GM12878 (cell line): ENCODE results near the gene AFF2. TPM values are rescaled to one million over a fixed set of nuclear protein-coding genes. Genes with fewer than 3 reads are reported as not detected.

Experiments used
- DPF2 ChIP-seq: fragments of 450-650 bp; IDR thresholded peaks from 2 replicates; pipeline ENCODE4 v1.6.1; 2017; ENCODE audit warnings: mild to moderate bottlenecking
- EED ChIP-seq: sonication (generic); IDR thresholded peaks from 2 replicates; pipeline ENCODE4 v1.6.1; 2016; ENCODE audit warnings: antibody characterized with exemption, low read depth
- EZH2 ChIP-seq: IDR thresholded peaks from 2 replicates; pipeline ENCODE4 v1.6.1; 2012; ENCODE audit warnings: low read depth, mild to moderate bottlenecking, control low read depth, inconsistent platforms, low read length, borderline replicate concordance; ENCODE audit not compliant: control insufficient read depth
- HDAC6 ChIP-seq: fragments of 200-600 bp; sonication (generic); IDR thresholded peaks from one replicate; pipeline ENCODE4 v1.8.0; 2017; ENCODE audit warnings: antibody characterized with exemption; ENCODE audit not compliant: unreplicated experiment
- IKZF1 ChIP-seq: fragments of 450-650 bp; conservative IDR thresholded peaks from 2 replicates; pipeline ENCODE4 v1.6.1; 2017; ENCODE audit warnings: antibody characterized with exemption, mild to moderate bottlenecking
- IKZF2 ChIP-seq, 2 experiments: fragments of 450-650 bp; IDR thresholded peaks; 2 replicates each; pipeline ENCODE4 v1.6.1; 2017; ENCODE audit warnings: mild to moderate bottlenecking in 2 of 2, moderate library complexity in 2 of 2
- MEF2A ChIP-seq: IDR thresholded peaks from 2 replicates; pipeline ENCODE4 v1.6.1; 2011; ENCODE audit warnings: low read depth, mild to moderate bottlenecking, low read length, moderate library complexity; ENCODE audit not compliant: insufficient read depth
- MXI1 ChIP-seq: fragments of 150-350 bp; IDR thresholded peaks from 2 replicates; pipeline ENCODE4 v1.6.1; 2011; ENCODE audit warnings: low read depth, mild to moderate bottlenecking, inconsistent platforms, low read length, improper control_type of control experiment
- NFXL1 ChIP-seq: fragments of 450-650 bp; IDR thresholded peaks from 2 replicates; pipeline ENCODE4 v1.6.1; 2017; ENCODE audit warnings: antibody characterized with exemption, mild to moderate bottlenecking, borderline replicate concordance
- NFYB ChIP-seq: IDR thresholded peaks from 2 replicates; pipeline ENCODE4 v1.6.1; 2011; ENCODE audit warnings: low read depth, mild to moderate bottlenecking, low read length, improper control_type of control experiment, moderate library complexity; ENCODE audit not compliant: insufficient read depth
- PAX5 ChIP-seq: IDR thresholded peaks from 2 replicates; pipeline ENCODE4 v1.6.1; 2011; ENCODE audit warnings: low read depth, low read length, borderline replicate concordance
- PML ChIP-seq: IDR thresholded peaks from 2 replicates; pipeline ENCODE4 v1.6.1; 2012; ENCODE audit warnings: low read length, inconsistent platforms
- POU2F2 ChIP-seq: IDR thresholded peaks from 3 replicates; pipeline ENCODE4 v1.6.1; 2011; ENCODE audit warnings: low read depth, mild to moderate bottlenecking, low read length, borderline replicate concordance
- RCOR1 ChIP-seq: conservative IDR thresholded peaks from 2 replicates; pipeline ENCODE4 v1.6.1; 2012; ENCODE audit warnings: low read depth, low read length, improper control_type of control experiment
- RUNX3 ChIP-seq: IDR thresholded peaks from 2 replicates; pipeline ENCODE4 v1.6.1; 2012; ENCODE audit warnings: low read length, inconsistent platforms
- SREBF1 ChIP-seq: IDR thresholded peaks from 2 replicates; pipeline ENCODE4 v1.6.1; 2012; ENCODE audit warnings: mild to moderate bottlenecking, low read length
- STAT1 ChIP-seq: fragments of 450-650 bp; conservative IDR thresholded peaks from 2 replicates; pipeline ENCODE4 v1.6.1; 2014; ENCODE audit warnings: antibody characterized with exemption, mild to moderate bottlenecking
- TCF12 ChIP-seq: IDR thresholded peaks from 2 replicates; pipeline ENCODE4 v1.6.1; 2011; ENCODE audit warnings: low read depth, mild to moderate bottlenecking, low read length
- TCF3 ChIP-seq: IDR thresholded peaks from 2 replicates; pipeline ENCODE4 v1.6.1; 2012; ENCODE audit warnings: low read depth, mild to moderate bottlenecking, low read length, borderline replicate concordance; ENCODE audit not compliant: insufficient read depth
- ZBED1 ChIP-seq: IDR thresholded peaks from 2 replicates; pipeline ENCODE4 v1.6.1; 2016; ENCODE audit warnings: borderline replicate concordance
- ZNF217 ChIP-seq: fragments of 450-650 bp; IDR thresholded peaks from 2 replicates; pipeline ENCODE4 v1.6.1; 2017; ENCODE audit warnings: antibody characterized with exemption, mild to moderate bottlenecking
- ZNF622 ChIP-seq: fragments of 450-650 bp; IDR thresholded peaks from 2 replicates; pipeline ENCODE4 v1.6.1; 2017; ENCODE audit warnings: mild to moderate bottlenecking, inconsistent platforms
- polyA plus RNA-seq, 11 experiments: library from polyadenylated mRNA; depleted of rRNA in 4 of 11; unstranded in 6 of 11; stranded (reverse) in 5 of 11; fragments of >200 nt; fragmentation: Nextera tagmentation in 4 of 11; fragmentation: Illumina TruSeq in 1 of 11; extraction: Ambion mirVana in 4 of 11; extraction: Trizol in 1 of 11; gene quantifications; 1 replicate in 1 of 11; 2 replicates in 10 of 11; pipeline versions ENCODE4 v1.2.1 to v1.2.3, GENCODE V29; 2011 to 2016; ENCODE audit warnings: inconsistent platforms in 2 of 11, missing spikeins in 2 of 11, low read depth in 1 of 11
- total RNA-seq, 4 experiments: library from RNA; depleted of rRNA in 3 of 4; stranded (reverse); fragments of >200 nt in 3 of 4; fragmentation: Illumina TruSeq in 1 of 4; extraction: Trizol in 1 of 4; gene quantifications; 2 replicates each; pipeline versions ENCODE4 v1.2.1 to v1.2.3, GENCODE V29; 2013 to 2021
- TF ChIP-seq, protein P1 (sequence below): fragments of 450-650 bp; IDR thresholded peaks from 2 replicates; pipeline ENCODE4 v1.6.1; 2017; ENCODE audit warnings: mild to moderate bottlenecking, low read depth, inconsistent platforms; ENCODE audit not compliant: poor library complexity, severe bottlenecking
- TF ChIP-seq, protein P2 (sequence below): IDR thresholded peaks from 2 replicates; pipeline ENCODE4 v1.6.1; 2011; ENCODE audit warnings: borderline replicate concordance, low read depth, mild to moderate bottlenecking, moderate library complexity, low read length; ENCODE audit not compliant: insufficient read depth, poor library complexity, severe bottlenecking
- TF ChIP-seq, protein P3 (sequence below): fragments of 450-650 bp; formaldehyde crosslinking; IDR thresholded peaks from 2 replicates; pipeline ENCODE4 v1.5.0; 2022; ENCODE audit warnings: mild to moderate bottlenecking, missing genetic modification characterization
- TF ChIP-seq, protein P4 (sequence below): IDR thresholded peaks from 2 replicates; pipeline ENCODE4 v1.6.1; 2011; ENCODE audit warnings: low read depth, low read length, improper control_type of control experiment, borderline replicate concordance

The AFF2 gene
- total and polyA plus RNA-seq, 10 of the 15 experiments (the other 5 are each of a cell fraction or from before 2014, with no cell fraction given) = under 0.01 to 0.03 TPM; not detected in 8

DNA sequence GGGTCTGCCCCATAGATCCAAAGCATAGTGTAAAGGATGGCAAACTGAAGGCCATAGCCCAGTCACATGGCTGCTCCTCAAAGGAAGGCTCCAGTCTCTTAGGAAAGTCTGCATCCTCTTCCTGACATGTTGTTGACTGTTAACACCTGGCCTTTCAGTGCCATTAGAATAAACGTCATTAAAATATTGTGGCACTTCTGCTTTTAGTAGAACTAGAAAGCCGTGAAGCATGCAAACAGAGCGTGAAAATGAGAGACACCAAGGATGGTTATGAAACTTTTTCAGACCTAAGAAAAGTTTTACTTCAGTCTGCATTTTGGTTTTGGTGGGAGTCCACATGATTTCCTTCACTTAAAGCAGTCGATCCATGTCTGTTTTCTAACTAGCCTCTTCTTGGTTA lies 41.1 kb upstream of the AFF2 start (continued):
- TF ChIP-seq, protein P1, sequence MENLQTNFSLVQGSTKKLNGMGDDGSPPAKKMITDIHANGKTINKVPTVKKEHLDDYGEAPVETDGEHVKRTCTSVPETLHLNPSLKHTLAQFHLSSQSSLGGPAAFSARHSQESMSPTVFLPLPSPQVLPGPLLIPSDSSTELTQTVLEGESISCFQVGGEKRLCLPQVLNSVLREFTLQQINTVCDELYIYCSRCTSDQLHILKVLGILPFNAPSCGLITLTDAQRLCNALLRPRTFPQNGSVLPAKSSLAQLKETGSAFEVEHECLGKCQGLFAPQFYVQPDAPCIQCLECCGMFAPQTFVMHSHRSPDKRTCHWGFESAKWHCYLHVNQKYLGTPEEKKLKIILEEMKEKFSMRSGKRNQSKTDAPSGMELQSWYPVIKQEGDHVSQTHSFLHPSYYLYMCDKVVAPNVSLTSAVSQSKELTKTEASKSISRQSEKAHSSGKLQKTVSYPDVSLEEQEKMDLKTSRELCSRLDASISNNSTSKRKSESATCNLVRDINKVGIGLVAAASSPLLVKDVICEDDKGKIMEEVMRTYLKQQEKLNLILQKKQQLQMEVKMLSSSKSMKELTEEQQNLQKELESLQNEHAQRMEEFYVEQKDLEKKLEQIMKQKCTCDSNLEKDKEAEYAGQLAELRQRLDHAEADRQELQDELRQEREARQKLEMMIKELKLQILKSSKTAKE = no peak
- TF ChIP-seq IKZF1 = peak; percentile 72
- no peak for TF ChIP-seq ZBED1
- no peak; the same call in 1 of the 2 replicates for TF ChIP-seq PAX5
- TF ChIP-seq MEF2A = no peak
- TF ChIP-seq TCF3 = peak; percentile 66; the same call in 1 of the 2 replicates
- no peak for TF ChIP-seq MXI1
- no peak for TF ChIP-seq ZNF622
- TF ChIP-seq RUNX3 = no peak
- peak; percentile 48; the same call in 1 of the 3 replicates for TF ChIP-seq POU2F2
- TF ChIP-seq NFXL1 = no peak
- TF ChIP-seq ZNF217 = 0 out of 2 replicates have a peak, but pooled peaks have one; percentile 42
- peak; percentile 72 to 73 for TF ChIP-seq IKZF2 (IDR thresholded peaks at IDR 0.05)
- TF ChIP-seq, protein P2, sequence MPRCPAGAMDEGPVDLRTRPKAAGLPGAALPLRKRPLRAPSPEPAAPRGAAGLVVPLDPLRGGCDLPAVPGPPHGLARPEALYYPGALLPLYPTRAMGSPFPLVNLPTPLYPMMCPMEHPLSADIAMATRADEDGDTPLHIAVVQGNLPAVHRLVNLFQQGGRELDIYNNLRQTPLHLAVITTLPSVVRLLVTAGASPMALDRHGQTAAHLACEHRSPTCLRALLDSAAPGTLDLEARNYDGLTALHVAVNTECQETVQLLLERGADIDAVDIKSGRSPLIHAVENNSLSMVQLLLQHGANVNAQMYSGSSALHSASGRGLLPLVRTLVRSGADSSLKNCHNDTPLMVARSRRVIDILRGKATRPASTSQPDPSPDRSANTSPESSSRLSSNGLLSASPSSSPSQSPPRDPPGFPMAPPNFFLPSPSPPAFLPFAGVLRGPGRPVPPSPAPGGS = no peak
- no peak for TF ChIP-seq PML
- peak; percentile 43; the same call in 1 of the 2 replicates for TF ChIP-seq DPF2
- no peak for TF ChIP-seq SREBF1
- no peak for TF ChIP-seq HDAC6
- no peak for TF ChIP-seq EZH2
- TF ChIP-seq, protein P3, sequence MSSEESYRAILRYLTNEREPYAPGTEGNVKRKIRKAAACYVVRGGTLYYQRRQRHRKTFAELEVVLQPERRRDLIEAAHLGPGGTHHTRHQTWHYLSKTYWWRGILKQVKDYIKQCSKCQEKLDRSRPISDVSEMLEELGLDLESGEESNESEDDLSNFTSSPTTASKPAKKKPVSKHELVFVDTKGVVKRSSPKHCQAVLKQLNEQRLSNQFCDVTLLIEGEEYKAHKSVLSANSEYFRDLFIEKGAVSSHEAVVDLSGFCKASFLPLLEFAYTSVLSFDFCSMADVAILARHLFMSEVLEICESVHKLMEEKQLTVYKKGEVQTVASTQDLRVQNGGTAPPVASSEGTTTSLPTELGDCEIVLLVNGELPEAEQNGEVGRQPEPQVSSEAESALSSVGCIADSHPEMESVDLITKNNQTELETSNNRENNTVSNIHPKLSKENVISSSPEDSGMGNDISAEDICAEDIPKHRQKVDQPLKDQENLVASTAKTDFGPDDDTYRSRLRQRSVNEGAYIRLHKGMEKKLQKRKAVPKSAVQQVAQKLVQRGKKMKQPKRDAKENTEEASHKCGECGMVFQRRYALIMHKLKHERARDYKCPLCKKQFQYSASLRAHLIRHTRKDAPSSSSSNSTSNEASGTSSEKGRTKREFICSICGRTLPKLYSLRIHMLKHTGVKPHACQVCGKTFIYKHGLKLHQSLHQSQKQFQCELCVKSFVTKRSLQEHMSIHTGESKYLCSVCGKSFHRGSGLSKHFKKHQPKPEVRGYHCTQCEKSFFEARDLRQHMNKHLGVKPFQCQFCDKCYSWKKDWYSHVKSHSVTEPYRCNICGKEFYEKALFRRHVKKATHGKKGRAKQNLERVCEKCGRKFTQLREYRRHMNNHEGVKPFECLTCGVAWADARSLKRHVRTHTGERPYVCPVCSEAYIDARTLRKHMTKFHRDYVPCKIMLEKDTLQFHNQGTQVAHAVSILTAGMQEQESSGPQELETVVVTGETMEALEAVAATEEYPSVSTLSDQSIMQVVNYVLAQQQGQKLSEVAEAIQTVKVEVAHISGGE (CRISPR knock-in tag) = no peak
- no peak for TF ChIP-seq RCOR1
- TF ChIP-seq EED = peak; percentile 58
- TF ChIP-seq STAT1 = no peak
- no peak for TF ChIP-seq NFYB
- TF ChIP-seq, protein P4, sequence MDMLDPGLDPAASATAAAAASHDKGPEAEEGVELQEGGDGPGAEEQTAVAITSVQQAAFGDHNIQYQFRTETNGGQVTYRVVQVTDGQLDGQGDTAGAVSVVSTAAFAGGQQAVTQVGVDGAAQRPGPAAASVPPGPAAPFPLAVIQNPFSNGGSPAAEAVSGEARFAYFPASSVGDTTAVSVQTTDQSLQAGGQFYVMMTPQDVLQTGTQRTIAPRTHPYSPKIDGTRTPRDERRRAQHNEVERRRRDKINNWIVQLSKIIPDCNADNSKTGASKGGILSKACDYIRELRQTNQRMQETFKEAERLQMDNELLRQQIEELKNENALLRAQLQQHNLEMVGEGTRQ = no peak
- peak; percentile 78 for TF ChIP-seq TCF12
